Stimulated activated CD8-positive, alpha-beta memory T cell treated with anti-CD3 and anti-CD28 coated beads, Interleukin-7, amount 100 ng/mL, for 48 hours (primary cell): ENCODE data around the gene NRG2.

Experiments
- DNase-seq, 2 donors: peaks; one replicate each; pipeline ENCODE4 v3.0.0-alpha.2; 2020; ENCODE audit warnings: low read depth in 1 of 2; ENCODE audit errors: extremely low read depth in 1 of 2

The NRG2 gene

DNA sequence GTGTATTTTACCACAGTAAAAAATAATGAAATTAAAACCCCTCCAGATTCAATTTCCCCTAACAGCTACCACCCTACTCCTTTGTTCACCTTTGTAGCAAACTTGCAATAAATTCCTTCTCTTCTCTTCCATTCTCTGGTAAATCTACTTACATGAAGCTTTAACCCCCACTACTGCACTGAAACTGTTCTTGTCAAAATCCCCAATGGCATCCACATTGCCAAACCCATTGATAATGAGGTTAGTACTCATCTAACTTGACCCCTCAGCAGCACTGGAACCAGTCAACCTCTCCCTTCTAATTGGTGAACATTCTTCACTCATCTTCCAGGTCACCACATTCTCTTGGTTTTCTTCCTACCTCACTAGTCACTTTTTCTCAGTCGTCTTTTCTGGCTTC is 29.6 kb downstream of the NRG2 start:
- no peak for DNase-seq

DNA sequence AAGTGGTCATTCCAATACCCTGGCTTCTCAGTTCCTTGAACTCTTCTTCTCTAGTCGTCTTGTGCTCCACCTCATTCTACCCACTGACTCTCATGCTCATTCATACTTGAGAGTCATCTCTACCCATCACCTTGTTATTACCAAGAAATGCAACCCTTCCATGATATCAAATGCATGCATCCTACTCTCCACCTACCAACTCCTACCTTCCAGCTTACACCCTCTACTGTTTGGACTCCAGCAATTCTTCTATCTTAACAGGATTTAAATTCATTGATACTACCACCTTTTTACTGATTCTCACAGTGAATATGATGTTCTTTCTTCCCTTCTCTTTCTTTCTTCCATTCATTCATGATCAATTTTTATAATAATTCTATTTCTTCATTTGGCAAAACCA is 30.7 kb downstream of the NRG2 start:
- DNase-seq = no peak

- no peak for DNase-seq
Observed at GRCh38 chr5:140011297-140011802, 31.7 kb downstream of the NRG2 start.

DNA sequence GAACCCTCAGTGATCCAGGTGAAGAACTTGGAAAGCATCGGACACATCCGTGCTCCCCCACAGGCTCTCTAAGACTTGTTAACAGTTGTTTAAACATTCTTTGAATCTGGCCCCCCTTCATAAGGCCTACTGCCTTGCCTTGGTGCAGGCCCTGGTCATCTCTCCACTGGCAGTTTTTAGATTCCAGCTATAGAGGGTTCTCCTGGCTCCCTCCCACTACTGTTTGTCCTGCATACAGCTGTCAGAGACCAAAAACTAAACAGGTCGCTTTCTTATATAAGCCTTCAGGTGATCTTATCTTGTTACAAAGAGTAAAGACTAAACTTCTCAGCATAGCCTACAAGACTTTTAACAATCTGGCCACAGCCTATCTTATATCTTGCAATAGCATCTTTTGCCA is 32.3 kb downstream of the NRG2 start:
- no peak for DNase-seq

GRCh38 chr5:140007311-140007710 is 35.8 kb downstream of the NRG2 start:
- DNase-seq = no peak

DNA sequence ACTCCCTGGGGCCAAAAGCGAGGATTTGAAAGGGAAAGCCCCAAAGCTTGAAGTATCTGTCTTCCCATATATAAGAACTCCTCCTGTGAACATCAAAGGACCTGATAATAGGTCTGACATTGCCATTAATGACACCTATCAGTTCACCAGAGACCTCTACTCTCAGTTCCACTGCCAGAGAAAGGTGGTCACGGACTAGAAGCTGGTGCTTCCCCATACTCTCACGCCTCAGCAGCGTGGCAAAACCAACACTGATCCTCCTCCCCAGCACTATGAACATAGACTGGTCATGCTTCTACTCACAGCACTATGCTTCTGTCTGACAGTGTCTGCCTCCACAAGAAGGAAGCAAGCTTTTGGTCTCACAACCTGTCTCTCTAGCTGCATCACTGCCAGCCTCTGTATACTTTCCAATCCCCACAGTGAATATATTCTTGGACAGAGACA is 37.9 kb downstream of the NRG2 start:
- DNase-seq = no peak

- no peak for DNase-seq
Observed at GRCh38 chr5:140004174-140004573, 38.9 kb downstream of the NRG2 start.

- DNase-seq = no peak
Observed at GRCh38 chr5:140003519-140003918, 39.6 kb downstream of the NRG2 start.

GRCh38 chr5:140000332-140000731 is 42.8 kb downstream of the NRG2 start:
- no peak for DNase-seq

GRCh38 chr5:139998837-139999236 is 44.3 kb downstream of the NRG2 start:
- no peak for DNase-seq

- DNase-seq = no peak
Observed at GRCh38 chr5:139997276-139997675, 45.8 kb downstream of the NRG2 start.

DNA sequence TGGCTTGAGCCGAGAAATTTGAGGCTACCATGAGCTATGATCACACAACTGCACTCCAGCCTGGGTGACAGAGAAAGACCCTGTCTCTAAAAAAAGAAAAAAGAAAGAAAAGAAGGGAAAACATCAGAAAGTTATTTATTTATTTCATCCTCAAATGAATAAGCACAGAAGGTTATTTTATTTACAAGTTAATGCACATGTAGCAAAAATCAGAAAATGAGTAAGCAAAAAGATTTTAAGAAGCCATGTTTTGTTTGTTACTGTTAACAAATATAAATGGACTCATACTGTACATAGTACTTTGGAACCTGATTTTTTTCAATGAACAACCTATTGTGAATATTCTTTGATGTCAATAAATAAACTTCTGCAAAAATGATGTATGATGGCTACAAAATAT is 47.2 kb downstream of the NRG2 start:
- DNase-seq = no peak

DNA sequence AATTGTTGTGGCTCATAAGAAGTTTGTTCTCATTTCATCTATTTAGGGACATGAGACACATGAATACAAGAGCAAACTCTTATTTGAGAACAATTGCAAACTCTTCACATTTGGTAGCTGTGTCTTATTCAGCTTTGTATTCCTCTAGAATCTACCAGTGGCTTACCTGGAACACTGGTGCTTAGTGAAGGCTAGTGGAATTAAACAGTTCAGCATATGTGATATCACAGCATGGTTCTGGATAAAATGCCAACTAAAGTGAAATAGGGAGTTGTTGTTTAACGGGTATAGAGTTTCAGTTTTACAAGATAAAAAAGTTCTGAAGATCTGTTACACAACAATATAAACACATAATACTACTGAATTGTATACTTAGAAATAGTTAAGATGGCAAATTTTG is 48.9 kb downstream of the NRG2 start:
- DNase-seq = no peak

- DNase-seq = no peak
Observed at GRCh38 chr5:139985733-139986132, 57.4 kb downstream of the NRG2 start.

DNA sequence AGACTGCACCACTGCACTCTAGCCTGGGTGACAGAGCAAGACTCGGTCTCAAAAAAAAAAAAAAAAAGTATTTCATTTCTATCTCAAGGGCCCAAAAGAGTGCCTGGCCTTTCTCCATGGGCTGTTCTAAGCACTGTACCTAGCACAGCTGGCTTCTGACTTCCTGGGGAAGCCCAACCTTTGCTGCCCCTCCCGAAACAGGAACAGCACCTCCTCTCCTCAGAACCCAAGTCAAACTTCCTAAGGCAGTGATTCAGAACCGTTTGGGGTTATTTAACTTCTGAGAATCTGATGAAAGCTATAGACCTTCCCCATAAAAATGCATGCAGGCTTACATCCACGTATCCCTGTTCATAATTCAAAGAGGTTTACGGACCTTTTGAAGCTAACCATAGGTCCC is 57.8 kb downstream of the NRG2 start:
- DNase-seq = no peak

- DNase-seq = no peak
Observed at GRCh38 chr5:139984816-139985215, 58.3 kb downstream of the NRG2 start.

- DNase-seq = no peak
Observed at GRCh38 chr5:139982975-139983240, 60.2 kb downstream of the NRG2 start.

GRCh38 chr5:139982157-139982974 is 60.7 kb downstream of the NRG2 start:
- no peak for DNase-seq

- no peak for DNase-seq
Observed at GRCh38 chr5:139980765-139981164, 62.3 kb downstream of the NRG2 start.

DNA sequence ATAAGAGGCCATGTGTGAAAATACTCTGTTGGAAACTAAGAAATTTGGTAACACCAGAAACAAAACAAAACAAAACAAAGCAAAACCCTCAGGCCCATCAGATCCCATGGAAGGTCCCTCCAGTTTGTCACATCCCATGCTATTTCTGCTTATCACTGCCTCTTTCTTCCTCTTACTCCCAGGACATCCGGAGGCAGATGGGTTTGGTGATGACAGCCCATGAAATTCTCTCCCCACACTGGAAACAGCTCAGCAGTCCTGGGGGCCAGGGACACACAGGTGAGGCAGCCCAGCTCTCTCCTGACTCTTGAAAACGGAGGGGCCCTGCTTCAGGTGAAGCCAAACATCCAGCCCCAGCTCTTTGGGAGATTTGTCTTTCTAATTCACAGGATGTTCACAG is 63.2 kb downstream of the NRG2 start:
- DNase-seq = no peak

- no peak for DNase-seq
Observed at GRCh38 chr5:139979518-139979917, 63.6 kb downstream of the NRG2 start.

DNA sequence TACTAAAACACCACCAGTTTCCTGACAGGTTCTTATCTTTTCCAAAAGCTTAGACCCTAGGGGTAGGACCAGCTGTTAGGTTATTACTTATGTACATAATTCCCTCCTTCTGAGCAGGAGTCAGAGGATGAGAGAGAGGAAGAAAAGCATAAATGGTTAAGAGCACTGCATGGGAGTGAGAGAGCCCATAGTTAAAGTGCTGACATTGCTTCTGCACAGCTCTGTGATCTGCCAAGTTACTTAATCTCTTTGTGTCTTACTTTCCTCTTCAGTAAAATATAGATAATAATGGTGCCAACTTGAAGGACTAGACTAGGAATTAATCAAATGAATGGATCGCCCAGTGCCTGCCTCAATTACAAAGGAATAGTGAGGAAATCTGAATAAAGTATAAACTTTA is 66.4 kb downstream of the NRG2 start:
- DNase-seq = no peak

- DNase-seq = no peak
Observed at GRCh38 chr5:139975942-139976341, 67.2 kb downstream of the NRG2 start.
